ENCODE measurements around the gene ARSK.

GRCh38 chr5:95615164-95615467 is 60.2 kb downstream of the ARSK start:
- TF ChIP-seq CTCF (IDR thresholded peaks at IDR 0.05) (no peak), EZH2 (IDR thresholded peaks at IDR 0.05; ENCODE audit: borderline replicate concordance, insufficient read depth, low read depth, low read length, poor library complexity, severe bottlenecking) (no peak)

All from B cell (primary cell).